Neutrophil (primary cell): Measurements from ENCODE around the gene KCTD1.

ENCODE experiments used
- H3K27ac ChIP-seq: fragments of 200-600 bp; sonication (generic); 2 replicates; pipeline ENCODE4 v1.5.1; 2016; ENCODE audit warnings: mild to moderate bottlenecking, moderate library complexity
- H3K27me3 ChIP-seq: fragments of 200-600 bp; sonication (generic); 2 replicates; pipeline ENCODE4 v1.6.0; 2016; ENCODE audit warnings: mild to moderate bottlenecking
- H3K36me3 ChIP-seq: fragments of 200-600 bp; sonication (generic); 2 replicates; pipeline ENCODE4 v1.5.1; 2017
- H3K4me1 ChIP-seq, 2 experiments: fragments of 200-600 bp in 1 of 2; sonication (generic) in 1 of 2; 1 replicate in 1 of 2; 2 replicates in 1 of 2; pipeline versions ENCODE4 v1.5.1 to v1.6.1; 2013 to 2016; ENCODE audit warnings: low read depth in 1 of 2, low read length in 1 of 2, mild to moderate bottlenecking in 1 of 2, moderate library complexity in 1 of 2; ENCODE audit not compliant: control insufficient read depth in 1 of 2, insufficient read depth in 1 of 2
- H3K4me3 ChIP-seq, 2 experiments: fragments of 200-600 bp in 1 of 2; sonication (generic) in 1 of 2; 1 replicate in 1 of 2; 2 replicates in 1 of 2; pipeline ENCODE4 v1.5.1; 2013 to 2016; ENCODE audit warnings: low read depth in 1 of 2, low read length in 1 of 2, mild to moderate bottlenecking in 1 of 2, moderate library complexity in 1 of 2
- H3K9me3 ChIP-seq: fragments of 200-600 bp; sonication (generic); 2 replicates; pipeline ENCODE4 v1.5.1; 2016
- TF ChIP-seq, protein P1 (sequence below): fragments of 200-600 bp; sonication (generic); IDR thresholded peaks from 2 replicates; pipeline ENCODE4 v1.5.1; 2016; ENCODE audit warnings: antibody characterized with exemption

The KCTD1 gene

DNA sequence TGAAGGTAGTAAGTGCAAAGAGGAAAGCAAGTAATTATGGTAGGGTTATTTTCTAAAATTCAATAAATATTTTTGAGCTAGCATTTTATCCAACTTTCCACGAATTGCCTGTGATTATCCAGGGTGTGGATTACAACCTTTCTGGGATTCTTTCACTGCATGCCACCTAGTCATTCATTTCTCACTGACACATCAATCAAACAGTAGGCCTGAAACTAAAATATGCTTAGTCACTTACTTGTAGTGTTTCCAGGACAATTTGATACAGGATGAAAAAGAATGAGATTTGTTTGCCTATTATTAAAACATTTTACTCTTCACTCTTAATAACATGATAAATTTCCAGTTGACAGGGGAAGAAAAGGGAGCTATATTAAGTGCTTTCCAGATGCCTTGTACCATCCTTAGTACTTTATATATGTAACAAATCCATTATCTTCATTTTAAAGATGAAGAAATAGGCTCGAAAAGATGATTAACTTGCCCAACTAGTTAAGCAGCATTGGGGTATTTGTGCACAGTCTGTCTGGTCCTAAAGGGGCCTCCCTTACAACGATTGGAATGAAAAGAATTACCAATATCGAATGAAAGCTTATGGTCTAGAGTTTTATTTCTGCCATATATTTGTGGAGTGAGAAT is 70.4 kb downstream of the KCTD1 start:
- H3K27ac ChIP-seq = no peak overlapping the region
- TF ChIP-seq, protein P1, sequence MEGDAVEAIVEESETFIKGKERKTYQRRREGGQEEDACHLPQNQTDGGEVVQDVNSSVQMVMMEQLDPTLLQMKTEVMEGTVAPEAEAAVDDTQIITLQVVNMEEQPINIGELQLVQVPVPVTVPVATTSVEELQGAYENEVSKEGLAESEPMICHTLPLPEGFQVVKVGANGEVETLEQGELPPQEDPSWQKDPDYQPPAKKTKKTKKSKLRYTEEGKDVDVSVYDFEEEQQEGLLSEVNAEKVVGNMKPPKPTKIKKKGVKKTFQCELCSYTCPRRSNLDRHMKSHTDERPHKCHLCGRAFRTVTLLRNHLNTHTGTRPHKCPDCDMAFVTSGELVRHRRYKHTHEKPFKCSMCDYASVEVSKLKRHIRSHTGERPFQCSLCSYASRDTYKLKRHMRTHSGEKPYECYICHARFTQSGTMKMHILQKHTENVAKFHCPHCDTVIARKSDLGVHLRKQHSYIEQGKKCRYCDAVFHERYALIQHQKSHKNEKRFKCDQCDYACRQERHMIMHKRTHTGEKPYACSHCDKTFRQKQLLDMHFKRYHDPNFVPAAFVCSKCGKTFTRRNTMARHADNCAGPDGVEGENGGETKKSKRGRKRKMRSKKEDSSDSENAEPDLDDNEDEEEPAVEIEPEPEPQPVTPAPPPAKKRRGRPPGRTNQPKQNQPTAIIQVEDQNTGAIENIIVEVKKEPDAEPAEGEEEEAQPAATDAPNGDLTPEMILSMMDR = no peak
- H3K4me3 ChIP-seq = no peak overlapping the region
- H3K36me3 ChIP-seq = no peaks in the 10 kb centered on the region
- H3K9me3 ChIP-seq = no peaks in the 10 kb centered on the region
- H3K4me1 ChIP-seq = no peaks in the 10 kb centered on the region
- H3K27me3 ChIP-seq = no peaks in the 10 kb centered on the region

DNA sequence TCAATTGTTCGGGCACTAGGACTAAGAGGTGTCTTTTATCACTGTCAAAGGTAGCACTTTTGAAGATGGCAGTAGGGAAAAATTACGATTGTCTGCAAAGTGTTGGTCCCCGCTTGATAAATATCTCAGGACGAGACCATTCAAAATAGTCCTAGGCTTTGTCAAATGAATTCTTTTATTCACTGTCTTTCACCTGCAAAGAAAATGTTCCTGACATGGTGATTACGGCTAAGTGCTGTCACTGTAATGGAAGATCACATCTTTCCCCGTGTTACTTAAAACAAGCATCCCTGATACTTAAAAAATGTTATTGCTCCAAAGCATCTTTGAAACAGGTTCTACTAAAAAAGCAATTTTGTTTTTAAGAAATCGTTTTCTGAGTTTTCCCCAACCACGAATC is 71.7 kb downstream of the KCTD1 start:
- TF ChIP-seq, protein P1 = no peak
- no peak overlapping the region for H3K27ac ChIP-seq
- no peaks in the 10 kb centered on the region for H3K27me3 ChIP-seq
- no peaks in the 10 kb centered on the region for H3K9me3 ChIP-seq
- no peak overlapping the region for H3K4me3 ChIP-seq
- H3K36me3 ChIP-seq = no peaks in the 10 kb centered on the region
- H3K4me1 ChIP-seq = no peaks in the 10 kb centered on the region

DNA sequence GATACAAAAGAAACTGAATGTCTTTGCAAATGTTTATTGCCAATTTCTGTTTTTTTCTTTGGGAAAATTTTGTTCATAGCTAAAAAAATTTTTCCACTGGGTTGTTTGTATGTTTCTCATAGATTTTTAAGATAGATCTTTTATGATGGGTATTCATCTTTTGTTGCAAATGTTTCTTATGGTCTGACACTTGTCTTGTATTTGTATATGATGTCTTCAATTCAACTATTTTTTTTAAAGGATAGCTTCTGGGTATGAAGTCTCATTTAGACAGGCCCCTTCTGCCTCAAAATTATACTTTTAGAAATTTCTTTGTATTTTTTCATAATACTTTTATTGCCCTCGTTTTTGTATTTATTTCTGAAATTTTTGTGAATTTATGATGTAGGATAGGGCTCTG is 73.8 kb downstream of the KCTD1 start:
- no peaks in the 10 kb centered on the region for H3K27me3 ChIP-seq
- H3K36me3 ChIP-seq = no peaks in the 10 kb centered on the region
- TF ChIP-seq, protein P1 = no peak
- no peak overlapping the region for H3K4me3 ChIP-seq
- H3K4me1 ChIP-seq = no peaks in the 10 kb centered on the region
- no peak overlapping the region for H3K27ac ChIP-seq
- no peaks in the 10 kb centered on the region for H3K9me3 ChIP-seq

DNA sequence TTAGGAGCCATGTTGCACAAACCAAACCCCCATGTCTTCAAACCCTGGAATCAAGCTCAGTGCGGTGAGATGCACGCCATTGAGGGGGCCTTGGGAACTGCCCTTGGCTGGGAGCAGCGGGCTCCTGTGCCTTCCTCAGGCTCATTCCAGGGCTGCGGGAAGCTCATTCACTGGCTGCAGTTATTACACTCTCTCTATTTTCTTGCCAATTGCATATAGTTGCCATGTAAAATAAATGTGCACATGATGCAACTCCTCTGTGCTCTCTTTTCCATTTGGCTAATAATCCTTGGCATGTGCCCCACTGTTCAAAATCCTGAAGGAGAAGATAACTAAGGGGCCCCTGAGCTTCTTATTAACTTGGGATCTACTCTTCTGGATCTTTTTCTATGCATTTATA is 74.7 kb downstream of the KCTD1 start:
- H3K9me3 ChIP-seq = no peaks in the 10 kb centered on the region
- no peaks in the 10 kb centered on the region for H3K4me1 ChIP-seq
- no peak overlapping the region for H3K4me3 ChIP-seq
- H3K27me3 ChIP-seq = no peaks in the 10 kb centered on the region
- no peak overlapping the region for H3K27ac ChIP-seq
- H3K36me3 ChIP-seq = no peaks in the 10 kb centered on the region
- TF ChIP-seq, protein P1 = no peak

DNA sequence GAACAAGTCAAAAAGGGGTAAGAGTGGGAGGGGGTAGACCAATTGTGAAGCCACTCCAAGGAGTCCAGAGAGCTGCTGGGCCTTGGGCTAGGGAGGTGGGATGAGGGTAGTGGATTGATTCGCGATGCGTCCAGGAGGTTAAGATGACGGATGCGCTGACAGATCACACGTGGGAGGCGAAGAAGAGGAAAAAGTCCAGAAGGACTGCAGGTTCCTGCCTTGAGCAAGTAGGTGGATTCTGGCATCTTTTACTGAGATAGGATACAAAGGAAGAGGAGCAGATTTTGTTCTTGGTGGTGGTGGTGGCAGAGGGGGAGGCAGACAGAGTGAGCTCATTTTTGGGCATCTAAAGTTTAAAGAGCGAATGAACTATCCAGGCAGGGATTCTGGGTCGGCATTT is 76.5 kb downstream of the KCTD1 start:
- Histone ChIP-seq H3K36me3 (no peaks in the 10 kb centered on the region), H3K4me3 (no peak overlapping the region), H3K4me1 (no peaks in the 10 kb centered on the region), H3K9me3 (no peaks in the 10 kb centered on the region), H3K27me3 (no peaks in the 10 kb centered on the region), H3K27ac (no peak overlapping the region)
- TF ChIP-seq, protein P1 = no peak
